HG02885 (cell line): ENCODE data around the gene RFX4.

ENCODE experiments used
- ATAC-seq: cut with Tn5 transposase; IDR thresholded peaks from one replicate; pipeline ENCODE4 v1.9.1; 2021; ENCODE audit warnings: mild to moderate bottlenecking; ENCODE audit not compliant: unreplicated experiment, poor library complexity

Gene RFX4

DNA sequence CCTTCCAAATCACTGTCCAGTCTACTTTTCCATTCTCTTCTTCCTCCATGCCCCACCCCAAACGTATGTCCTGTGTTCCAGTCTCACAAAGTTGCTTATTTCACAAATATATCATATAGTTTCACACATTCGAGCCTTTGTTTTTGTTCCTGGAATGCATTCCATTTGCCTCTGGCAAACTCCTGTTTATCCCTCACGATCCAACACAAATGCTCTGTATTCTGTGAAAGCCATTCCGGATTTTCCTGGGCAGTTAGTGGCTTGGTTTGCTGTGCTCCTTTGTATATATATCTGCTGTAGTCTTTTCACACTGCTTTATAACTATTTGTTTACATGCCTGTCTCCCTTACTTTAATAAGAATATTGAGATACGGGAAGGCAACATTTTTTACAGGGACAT, 200.7 kb downstream of the RFX4 start:
- ATAC-seq = no peak

DNA sequence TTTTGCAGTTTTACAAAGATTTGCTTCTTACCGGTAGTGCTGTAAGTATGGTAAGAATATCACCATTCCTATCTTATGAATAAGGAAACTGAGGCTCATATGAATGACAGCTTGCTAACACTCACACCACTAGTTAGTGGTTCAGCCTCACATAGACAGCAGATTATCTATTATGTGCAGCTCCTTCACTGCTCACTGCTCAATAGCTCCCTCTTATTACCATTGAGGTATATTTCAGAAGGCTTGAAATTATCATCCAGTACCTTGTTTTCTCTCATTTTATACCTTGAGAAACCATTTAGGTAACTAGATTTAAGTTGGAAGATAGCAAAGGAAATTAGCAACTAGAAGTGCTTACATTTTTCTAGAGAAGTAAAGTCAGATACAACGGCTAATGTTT, 207.2 kb downstream of the RFX4 start:
- no peak for ATAC-seq

DNA sequence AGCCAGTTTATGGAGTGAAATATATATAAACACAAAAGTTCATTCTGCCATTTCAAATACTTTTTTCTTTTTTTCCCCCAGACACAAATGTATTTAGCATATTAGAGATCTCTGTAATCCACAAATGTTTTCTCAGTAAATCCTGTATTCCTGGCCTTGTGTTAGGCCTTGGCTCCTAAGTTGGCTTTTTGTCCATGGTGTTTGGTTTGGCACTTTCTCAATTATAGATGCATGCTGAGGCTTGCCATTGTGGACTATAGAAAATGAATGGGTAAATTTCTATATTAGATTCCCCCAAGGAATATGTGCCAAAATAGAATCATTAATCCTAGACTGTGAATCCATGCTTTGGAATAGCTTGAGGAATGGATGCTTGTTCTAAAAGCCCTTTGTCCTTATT, 208.7 kb downstream of the RFX4 start:
- ATAC-seq = no peak

DNA sequence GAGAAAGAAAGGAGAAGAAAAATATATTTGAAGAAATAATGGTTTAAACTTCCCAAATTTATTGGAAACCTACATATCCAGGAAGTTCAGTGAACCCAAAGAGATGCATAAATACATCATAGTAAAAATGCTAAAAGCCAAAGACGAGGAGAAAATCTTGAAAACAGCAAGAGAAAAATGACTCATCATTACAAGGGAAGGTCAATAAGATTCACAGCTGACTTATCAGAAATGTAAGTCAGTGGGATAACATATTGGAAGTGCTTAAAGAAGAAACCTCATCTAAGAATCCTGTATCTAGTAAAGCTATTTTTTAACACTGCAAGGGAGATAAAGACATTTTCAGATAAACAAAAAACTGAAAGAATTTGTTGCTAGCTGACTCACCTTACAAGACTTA, 211.6 kb downstream of the RFX4 start:
- no peak for ATAC-seq

DNA sequence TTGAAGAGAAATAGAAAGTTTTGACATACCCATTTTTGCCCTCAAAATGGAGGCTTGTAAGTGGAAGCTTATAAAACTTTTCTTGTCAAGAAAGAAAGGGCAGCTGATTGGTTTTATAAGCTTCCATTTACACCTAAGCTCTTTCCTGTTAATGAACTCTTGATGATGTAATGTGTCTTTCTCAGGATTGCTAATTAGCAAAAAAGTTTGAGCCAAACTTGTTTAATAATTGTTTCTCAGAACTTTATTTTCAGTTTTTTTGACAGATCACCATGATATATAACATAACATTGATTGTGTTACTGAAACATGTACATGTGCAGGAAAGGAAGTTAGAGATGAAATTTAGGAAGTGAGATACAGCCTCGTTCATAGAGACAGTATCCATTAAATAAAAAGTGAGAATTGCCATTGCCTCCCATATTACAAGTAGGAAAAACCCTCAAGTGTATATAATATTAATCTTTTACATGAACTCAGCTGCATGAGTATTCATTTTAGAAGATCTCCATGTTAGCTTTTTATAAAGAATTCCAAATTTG, 218.4 kb downstream of the RFX4 start:
- no peak for ATAC-seq

DNA sequence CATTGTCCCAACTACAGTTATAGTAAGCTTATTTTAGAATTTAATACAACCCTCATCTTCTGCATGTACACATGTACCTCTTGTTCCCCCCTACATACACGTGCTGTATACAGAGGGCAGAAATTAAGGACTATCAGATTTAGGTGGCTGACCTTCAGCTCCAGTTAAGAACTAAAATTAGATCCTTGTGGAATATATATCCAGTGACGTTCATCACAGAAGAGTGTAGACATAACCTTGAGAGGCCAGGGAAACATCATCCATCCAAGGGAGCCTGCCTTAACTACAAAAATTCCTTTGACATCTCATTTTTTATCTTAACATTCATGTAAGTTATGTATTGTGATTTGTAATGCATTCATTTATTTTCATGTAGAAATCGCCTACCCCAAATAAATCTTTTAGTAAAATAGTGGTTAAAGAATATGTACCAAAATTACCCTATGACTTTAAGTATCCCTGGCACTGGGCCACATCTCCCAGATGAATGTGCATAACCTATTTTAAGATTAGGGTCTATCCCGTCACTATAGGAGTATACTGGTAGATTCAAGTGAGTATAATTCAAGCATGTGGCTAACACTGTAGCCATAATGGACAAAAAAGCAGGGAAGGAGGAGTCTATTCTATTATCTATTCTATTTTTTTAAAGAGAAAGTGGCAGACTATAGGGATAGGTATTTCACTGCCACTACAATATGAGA, 219.2 kb downstream of the RFX4 start:
- ATAC-seq = no peak

DNA sequence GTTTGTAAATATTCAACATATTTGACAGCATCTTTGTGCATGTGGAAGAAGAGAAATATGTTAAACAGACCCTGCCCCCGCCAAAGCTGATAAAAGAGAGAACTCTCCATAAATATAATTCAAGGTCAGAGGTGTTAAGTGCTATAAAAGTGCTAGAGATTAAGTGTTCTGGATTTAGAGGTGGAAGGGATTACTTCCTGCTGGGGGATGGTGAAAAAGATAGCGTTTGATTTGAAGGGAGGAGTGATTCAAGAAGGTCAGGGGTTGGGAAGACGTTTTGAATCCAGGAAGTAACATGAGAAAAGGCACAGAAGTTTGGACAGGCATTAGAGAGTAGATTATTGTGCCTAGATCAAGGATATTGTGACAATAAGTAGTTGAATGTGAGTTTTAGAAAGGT, 221.9 kb downstream of the RFX4 start:
- ATAC-seq = no peak
